GM19099 (cell line): ENCODE data around the gene WSCD2.

ENCODE experiments used
- POLR2A ChIP-seq: IDR thresholded peaks from 3 replicates; pipeline ENCODE4 v1.6.1; 2011; ENCODE audit warnings: low read depth; ENCODE audit not compliant: insufficient read length; ENCODE audit errors: extremely low read depth

WSCD2 gene

DNA sequence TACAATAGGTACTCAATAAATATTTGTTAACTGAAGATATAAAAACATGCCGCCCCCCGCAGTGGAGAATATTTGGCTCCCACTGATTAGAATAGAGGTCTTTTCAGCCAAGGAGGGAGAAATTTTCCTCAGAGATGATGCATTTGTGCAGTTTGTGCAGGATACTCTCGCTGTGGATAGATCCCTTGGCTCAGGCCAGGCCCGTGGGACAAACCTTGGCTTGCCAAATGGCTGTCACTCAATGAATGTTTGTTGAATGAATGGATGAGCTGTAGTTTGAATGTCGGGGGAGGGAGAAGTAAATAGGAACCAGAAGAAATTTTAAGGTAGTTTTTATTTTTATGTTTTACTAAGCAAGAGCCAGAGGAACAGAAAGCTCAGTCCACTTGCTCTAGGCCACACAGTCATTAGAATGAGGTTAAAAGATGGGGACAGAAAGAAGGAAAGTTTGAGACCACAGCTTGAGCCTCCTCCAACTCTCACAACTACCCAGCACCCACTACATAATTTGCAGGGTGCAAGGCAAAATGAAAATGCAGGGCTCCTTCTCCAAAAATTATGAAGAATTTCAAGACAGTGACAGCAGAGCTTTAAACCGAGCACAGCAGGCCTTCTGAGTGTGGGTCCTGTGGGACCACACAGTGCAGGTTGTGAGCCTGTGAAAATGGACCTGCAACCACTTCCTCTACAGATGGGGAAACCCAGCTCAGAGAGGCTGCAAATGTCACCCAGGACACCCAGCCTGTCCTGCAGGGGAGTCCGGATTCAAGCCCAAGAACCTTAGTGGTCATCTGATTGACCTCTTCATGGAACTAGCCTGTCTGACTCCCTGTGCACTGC, 51.4 kb downstream of the WSCD2 start:
- TF ChIP-seq POLR2A: no peak

DNA sequence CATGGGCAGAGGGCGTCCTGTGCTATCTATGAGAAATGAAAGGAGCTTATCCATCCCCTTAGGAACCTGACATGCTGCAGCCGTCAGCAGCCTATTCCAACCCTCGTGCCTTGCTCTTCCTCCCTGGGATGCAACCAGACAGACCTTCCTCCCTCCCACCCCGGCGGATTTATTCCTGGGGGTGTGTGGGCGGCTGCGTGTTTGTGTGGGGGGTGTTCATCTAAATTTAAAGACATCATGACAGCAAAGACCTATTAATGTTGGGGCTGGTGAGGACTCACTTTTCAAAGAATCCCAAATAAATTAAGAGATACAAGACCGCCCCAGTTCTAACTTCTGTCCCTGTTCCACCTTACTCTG, 52.0 kb downstream of the WSCD2 start:
- TF ChIP-seq POLR2A: no peak

DNA sequence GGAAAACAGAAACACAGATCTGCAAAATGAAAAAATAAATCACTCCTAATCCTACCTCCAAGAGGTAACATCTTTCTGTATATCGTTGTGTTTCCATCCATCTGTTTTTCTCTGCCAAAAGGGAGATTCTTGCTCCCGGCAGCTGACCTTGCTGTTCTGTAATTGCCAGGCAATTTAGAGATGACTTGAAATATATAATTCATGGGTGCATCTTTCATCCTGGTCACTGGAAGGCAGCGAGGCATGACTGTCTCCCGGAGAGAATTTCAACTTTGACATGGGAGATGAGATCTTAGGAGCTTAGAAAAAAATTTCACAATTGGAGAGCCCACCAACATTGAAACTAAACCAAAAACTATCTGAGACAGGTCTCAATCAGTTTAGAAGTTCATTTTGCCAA, 53.0 kb downstream of the WSCD2 start:
- no peak for TF ChIP-seq POLR2A

DNA sequence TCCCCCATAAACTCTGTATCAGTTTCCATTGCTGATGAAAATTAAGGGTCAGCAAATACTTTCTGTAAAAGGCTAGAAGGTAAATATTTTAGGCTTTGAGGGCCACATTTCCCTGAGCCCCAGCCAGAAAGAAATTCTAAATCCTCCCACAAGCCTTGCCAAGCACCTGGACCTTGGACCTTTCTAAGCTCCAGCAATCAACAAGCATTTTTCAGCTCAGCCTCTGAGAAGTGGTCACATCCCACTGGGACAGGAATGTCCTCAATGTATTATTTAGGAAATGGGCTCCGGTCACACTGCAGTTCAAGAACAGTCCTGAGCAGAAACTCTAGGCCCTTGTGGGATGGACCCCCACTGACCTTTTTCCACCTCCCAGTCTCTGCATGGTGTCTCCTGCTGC, 55.9 kb downstream of the WSCD2 start:
- TF ChIP-seq POLR2A: no peak

DNA sequence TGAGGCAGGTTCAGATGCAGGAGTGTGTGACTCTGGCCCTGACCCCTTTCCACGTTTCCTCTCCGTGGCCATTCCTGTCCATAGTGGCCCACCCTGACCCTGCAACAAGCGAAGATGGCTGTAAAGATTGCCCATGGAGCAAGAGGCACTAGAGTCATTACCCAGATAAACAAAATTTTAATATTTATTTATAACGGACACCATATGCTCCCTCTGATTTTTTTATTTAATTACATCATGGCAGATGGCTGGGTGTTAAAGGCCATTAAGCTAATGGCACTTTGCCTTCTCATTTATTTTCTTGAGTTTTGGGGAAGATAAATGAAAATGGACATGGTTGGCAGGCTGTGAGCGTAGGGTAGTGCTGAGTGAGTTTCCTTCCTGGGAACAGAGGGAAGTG, 58.7 kb downstream of the WSCD2 start:
- no peak for TF ChIP-seq POLR2A

DNA sequence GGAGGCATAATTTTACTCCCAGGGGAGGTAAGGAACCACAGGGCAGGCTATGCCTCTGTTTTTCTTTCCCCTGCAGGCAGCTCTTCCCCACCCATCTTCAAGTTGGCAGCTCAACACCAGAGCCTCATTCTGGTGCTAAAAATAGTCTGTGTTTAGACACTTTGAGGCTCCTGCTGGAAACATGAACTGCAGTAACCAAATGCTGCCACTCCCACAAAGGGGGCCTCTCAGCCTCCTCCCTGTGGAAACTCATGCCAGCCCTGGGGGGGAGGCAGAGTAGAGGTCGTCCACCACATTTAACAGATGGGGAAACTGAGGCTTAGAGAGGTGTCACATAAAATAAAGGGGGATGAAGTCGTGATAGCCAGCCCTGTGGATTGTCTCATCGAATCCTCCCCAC, 61.4 kb downstream of the WSCD2 start:
- no peak for TF ChIP-seq POLR2A

DNA sequence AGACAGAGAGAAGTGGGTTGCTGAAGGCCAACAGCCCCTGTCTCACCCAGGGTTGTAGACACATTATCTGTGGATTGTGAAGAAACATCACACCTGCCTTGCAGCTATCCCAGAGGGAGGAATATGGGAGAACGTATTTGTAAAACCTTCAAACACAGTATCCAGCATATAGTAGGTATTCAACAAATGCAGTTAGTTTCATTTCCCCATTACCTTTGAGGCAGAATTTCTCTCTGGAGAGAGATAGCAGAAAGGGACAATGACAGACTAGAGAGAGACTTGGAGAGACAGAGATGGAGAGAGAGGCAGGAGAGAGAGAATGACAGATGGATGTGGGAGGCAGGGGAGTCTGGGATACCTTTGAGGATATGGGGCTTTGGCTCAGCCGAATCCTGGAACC, 62.0 kb downstream of the WSCD2 start:
- TF ChIP-seq POLR2A: no peak

DNA sequence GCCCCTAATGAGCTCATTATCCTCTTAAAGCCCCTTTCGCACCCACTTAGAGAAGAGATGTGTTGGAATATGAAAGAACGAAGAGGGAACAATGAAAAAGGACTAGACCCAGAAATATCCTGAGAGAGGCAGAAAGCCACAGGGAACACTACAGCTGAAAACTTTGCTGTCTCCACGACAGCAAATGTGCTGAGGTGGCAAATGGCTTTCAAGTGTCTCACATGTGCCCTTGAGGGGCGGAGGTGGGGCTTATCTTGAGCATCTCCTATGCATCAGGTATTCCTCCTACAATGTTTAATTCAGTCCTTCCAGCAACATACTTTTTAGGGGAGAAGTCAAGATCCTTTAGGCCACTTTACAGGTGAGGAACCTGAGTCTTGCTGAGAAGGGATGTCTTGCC, 62.9 kb downstream of the WSCD2 start:
- TF ChIP-seq POLR2A: no peak

DNA sequence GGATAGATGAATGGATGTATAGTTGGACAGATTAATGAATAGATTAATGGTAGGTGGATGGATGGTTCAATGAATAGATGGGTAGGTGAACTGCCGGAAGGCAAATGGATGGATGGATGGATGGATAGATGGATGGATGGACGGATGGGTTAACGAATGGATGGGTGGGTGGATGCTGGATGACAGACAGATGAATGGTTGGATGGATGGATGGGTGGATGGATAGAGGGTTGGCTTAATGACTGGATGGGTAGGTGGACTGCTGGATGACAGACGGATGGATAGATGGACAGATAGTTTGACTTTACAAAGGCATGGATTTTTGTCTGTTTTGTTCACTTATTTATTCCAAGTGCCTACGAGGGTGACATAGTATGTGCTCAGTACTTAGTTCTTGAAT, 64.4 kb downstream of the WSCD2 start:
- no peak for TF ChIP-seq POLR2A

DNA sequence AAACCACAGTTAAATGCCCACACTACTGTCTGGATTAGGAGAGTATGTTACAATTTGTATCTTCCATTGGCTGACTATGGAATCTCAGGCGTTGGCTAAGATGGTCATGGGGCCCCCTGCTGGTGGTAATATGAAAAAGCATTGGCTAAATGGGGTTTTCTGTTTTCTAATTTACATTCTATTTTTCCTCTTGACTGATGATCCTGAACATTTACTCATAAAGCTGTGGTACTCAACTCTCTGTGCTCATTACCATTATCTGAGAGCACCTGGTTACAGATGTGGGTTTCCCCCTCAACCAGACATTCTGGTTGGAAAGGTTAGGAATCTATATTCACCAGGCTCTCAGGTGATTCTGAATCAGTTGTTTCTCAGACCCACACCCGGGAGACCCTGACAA, 64.8 kb downstream of the WSCD2 start:
- TF ChIP-seq POLR2A: no peak

DNA sequence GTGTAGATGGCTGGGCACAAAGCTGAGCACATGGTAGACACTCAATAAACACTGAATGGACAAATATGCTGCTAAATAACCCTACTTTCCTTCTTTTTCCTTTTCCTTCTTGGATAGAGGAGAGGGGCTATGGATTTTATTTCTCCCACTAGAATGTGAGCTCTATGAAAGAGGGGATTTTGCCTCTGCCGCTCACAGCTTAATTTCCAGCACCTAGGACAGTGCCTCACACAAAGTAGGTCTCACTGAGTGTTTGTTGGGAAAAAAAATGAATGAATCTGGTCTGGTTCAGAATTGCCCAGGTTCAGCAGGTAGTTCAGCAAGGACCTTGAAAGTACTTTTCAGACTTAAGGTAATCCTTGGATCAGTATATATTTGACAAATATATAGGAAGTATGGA, 65.5 kb downstream of the WSCD2 start:
- TF ChIP-seq POLR2A: no peak

DNA sequence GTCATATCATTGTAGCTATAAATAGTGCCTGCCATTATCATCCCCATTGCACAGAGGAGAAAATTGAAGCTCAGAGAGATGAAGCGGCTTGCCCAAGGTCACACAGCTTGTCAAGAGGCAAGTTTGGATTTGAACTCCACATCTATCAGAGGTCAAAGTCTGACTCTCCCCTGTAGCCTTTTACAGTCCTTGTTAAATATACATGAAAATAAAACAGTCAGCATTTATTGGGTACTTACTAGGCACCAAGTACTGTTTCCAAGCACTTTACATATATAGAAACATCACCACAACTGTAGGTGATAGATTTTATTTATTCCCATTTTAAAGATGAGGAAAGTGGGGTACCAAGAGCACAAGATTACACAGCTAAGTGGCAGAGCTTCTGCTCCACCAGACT, 67.2 kb downstream of the WSCD2 start:
- no peak for TF ChIP-seq POLR2A

DNA sequence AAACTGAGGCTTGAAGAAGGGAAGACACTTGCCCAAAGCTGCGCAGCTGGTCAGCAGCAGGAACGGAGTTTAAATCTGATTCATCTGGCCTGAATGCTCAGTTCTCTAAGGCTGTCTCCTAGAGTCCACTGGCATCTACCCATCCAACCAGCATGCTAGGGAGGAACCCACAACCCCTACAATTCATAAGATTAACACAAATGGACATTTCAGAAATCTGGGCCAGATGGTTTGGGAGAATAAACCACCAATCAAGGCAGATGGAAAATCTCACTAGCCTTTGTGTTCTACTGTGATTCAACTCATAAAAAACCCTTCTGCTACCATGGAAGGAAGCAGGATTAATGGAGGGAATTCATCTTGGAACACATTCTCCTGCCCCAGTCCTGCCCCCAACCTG, 67.8 kb downstream of the WSCD2 start:
- no peak for TF ChIP-seq POLR2A

DNA sequence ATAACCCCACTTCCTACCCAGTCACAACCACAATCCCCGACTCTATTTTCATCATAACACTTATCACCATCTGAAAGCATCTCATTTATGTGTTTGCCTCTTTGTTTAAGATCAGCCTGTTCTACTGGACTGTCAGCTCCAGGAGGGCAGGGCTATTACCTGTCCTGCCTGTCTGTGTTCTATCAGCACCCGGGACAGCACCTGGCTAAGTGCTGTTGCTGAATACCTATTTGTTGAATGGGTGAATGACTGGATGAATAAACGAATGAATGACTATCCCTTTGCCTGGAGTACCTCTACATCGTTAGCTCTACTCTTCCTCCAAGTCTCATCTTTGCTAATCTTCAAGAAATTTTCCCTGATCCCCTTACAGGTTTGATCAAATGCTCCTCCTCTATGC, 69.0 kb downstream of the WSCD2 start:
- no peak for TF ChIP-seq POLR2A

DNA sequence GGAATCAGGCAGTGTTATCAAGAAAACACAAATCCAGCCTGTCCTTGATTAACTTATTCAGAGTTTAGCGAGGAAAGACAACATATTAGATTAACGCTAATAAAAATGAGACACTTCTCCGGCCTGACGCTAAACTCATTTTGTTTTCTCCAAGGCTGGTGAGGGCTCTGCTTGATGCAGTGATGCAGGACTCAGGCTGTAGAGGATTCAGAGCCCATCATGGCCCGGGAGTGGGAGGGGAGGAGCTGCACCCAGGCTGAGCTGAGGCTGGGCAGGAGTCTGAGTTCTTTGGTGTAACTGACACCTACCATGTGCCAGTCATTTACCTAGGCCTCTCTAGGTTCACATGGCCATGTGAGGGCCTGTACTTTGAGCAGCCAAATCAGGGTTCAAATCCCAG, 70.0 kb downstream of the WSCD2 start:
- TF ChIP-seq POLR2A: no peak

DNA sequence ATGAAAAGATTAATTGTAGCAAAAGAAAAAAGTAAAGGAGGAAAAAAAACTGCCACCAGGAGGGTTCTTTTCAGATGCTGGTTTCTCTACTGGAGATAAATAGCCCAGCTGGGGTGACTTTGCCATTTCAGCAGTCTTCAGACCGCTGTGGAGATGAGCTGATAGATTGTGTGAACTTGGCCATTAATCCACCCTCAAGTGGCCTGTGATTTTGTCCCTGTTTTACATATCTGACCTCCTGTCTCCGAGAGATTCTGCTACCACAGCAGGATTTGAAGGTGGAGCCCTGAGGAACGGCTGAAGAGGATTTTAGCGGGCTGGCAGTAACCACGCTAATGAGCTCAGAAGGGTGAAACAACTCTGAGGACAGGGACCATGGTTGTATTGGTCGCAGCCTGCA, 72.7 kb downstream of the WSCD2 start:
- TF ChIP-seq POLR2A: no peak
